ENCODE data around the gene CNTNAP2. TPM values are rescaled to one million over a fixed set of nuclear protein-coding genes. Genes with fewer than 3 reads are reported as not detected.

The CNTNAP2 gene
- total and polyA plus RNA-seq, 2 of the 4 experiments (the other 2 are of a cell fraction) = not detected

DNA sequence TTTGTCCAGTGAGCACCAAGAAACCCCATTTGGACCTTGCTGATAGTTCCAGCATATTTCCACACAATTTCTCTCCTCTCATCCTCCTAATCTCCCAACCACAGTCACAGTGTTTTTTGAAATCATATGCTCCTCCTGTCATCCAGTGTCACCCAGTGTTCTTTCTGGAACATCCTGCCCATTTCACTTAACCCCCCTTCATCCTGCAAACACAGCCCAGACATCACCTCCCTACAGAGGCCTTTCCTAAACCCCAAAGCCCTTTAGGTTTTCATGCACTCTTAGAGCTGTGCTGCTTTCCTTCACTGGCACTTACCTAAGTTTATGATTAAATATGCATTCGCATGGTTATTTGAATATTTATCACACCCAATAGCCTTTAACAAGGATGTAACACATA is 1316.0 kb downstream of the CNTNAP2 start:
- H3K4me1 ChIP-seq (ENCODE audit: control insufficient read depth, insufficient read depth, low read length) = no peaks in the 10 kb centered on the region
- TF ChIP-seq BHLHE40 (IDR thresholded peaks at IDR 0.05; ENCODE audit: low read depth, low read length) = no peak
- no peak for TF ChIP-seq RAD21 (IDR thresholded peaks at IDR 0.05; ENCODE audit: low read length)
- POLR2A ChIA-PET (ENCODE audit: unreplicated experiment) = no interaction called here
- no peak overlapping the region for H2BK5ac ChIP-seq (ENCODE audit: low read depth, low read length, poor library complexity, severe bottlenecking)
- no peaks in the 10 kb centered on the region for H3K36me3 ChIP-seq (ENCODE audit: control insufficient read depth, insufficient read depth, low read length)
- ATAC-seq (ENCODE audit: low read depth) (no peak), DNase-seq (no peak)
- H3K56ac ChIP-seq (ENCODE audit: extremely low read depth, insufficient read depth, low read length) = no peak overlapping the region
- H2BK20ac ChIP-seq (ENCODE audit: low read depth, low read length) = no peak overlapping the region
- dilution Hi-C loops (cut with HindIII; ENCODE audit: low sequenced_read_pairs, unreplicated experiment) (no loop called here), in situ Hi-C loops (cut with MboI; ENCODE audit: low sequenced_read_pairs) (loop anchor here (25.0 kb wide), 1 partner anchor 830 kb away; no protein-coding TSS in a partner anchor), intact Hi-C loops (cut with micrococcal nuclease) (loop anchor here (2.0 to 10.0 kb wide), 3 partner anchors 188 to 710 kb away; no protein-coding TSS in a partner anchor)
- no peak overlapping the region for H2AK9ac ChIP-seq (replicated peaks; ENCODE audit: low read depth, low read length, poor library complexity)
- H3K18ac ChIP-seq (ENCODE audit: low read depth, low read length) = no peak overlapping the region
- no peak overlapping the region for H2AK5ac ChIP-seq (ENCODE audit: low read depth, low read length)
- H3K27ac ChIP-seq (ENCODE audit: insufficient read depth, low read length) = no peak overlapping the region
- H3K4me3 ChIP-seq (ENCODE audit: insufficient read depth, low read depth, low read length) = no peak overlapping the region
- BruUV-seq (replicated peaks) = no TSS peak
- H2BK120ac ChIP-seq (ENCODE audit: low read depth, low read length) = peak overlapping the region; percentile 13; the same call in 1 of the 2 replicates
- H4K91ac ChIP-seq (ENCODE audit: insufficient read depth, low read depth, low read length) = no peak overlapping the region
- no peak overlapping the region for H2AFZ ChIP-seq (replicated peaks; ENCODE audit: low read length, poor library complexity)
- H3K9me1 ChIP-seq (ENCODE audit: insufficient read depth, low read length) = no peaks in the 10 kb centered on the region
- H3K4me2 ChIP-seq (ENCODE audit: low read depth, low read length) = no peak overlapping the region
- CTCF ChIA-PET = no interaction called here
- H3K79me1 ChIP-seq (ENCODE audit: low read depth in 1 of 2, low read length in 2 of 2) = no peaks in the 10 kb centered on the region
- no peak overlapping the region for H3K14ac ChIP-seq (replicated peaks; ENCODE audit: low read depth, low read length)
- H4K20me1 ChIP-seq (ENCODE audit: insufficient read depth, low read length) = no peaks in the 10 kb centered on the region
- H3K9me3 ChIP-seq (ENCODE audit: control insufficient read depth, insufficient read depth, low read length) = no peaks in the 10 kb centered on the region
- no peak overlapping the region for H3K23ac ChIP-seq (ENCODE audit: low read depth, low read length)
- H4K8ac ChIP-seq (ENCODE audit: low read depth in 2 of 2, low read length in 2 of 2) = no peak overlapping the region
- H3K4ac ChIP-seq (ENCODE audit: low read depth, low read length) = no peak overlapping the region
- no peaks in the 10 kb centered on the region for H3K27me3 ChIP-seq (ENCODE audit: control insufficient read depth, insufficient read depth, low read length)
- no peak overlapping the region for H3K9ac ChIP-seq (ENCODE audit: low read depth, low read length)
- no CpG with 5 or more reads among the region's 1 CpG for WGBS, 2 experiments (ENCODE audit: extremely low coverage in 2 of 2, insufficient read length in 1 of 2)
- H2BK15ac ChIP-seq (ENCODE audit: low read depth, low read length) = no peak overlapping the region
- no peak overlapping the region for H4K5ac ChIP-seq (ENCODE audit: low read depth, low read length)
